Cardiac atrium fibroblast (primary cell): ENCODE measurements around the gene SLC25A28. TPM values are rescaled to one million over a fixed set of nuclear protein-coding genes. Genes with fewer than 3 reads are reported as not detected.

Experiments
- total RNA-seq: library from RNA; depleted of rRNA; stranded (reverse); fragments of >200 nt; gene quantifications from 2 replicates; pipeline ENCODE4 v1.2.3, GENCODE V29; 2015

Gene SLC25A28, protein sequence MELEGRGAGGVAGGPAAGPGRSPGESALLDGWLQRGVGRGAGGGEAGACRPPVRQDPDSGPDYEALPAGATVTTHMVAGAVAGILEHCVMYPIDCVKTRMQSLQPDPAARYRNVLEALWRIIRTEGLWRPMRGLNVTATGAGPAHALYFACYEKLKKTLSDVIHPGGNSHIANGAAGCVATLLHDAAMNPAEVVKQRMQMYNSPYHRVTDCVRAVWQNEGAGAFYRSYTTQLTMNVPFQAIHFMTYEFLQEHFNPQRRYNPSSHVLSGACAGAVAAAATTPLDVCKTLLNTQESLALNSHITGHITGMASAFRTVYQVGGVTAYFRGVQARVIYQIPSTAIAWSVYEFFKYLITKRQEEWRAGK
- total RNA-seq, result 4.5 TPM in 2 replicates

DNA sequence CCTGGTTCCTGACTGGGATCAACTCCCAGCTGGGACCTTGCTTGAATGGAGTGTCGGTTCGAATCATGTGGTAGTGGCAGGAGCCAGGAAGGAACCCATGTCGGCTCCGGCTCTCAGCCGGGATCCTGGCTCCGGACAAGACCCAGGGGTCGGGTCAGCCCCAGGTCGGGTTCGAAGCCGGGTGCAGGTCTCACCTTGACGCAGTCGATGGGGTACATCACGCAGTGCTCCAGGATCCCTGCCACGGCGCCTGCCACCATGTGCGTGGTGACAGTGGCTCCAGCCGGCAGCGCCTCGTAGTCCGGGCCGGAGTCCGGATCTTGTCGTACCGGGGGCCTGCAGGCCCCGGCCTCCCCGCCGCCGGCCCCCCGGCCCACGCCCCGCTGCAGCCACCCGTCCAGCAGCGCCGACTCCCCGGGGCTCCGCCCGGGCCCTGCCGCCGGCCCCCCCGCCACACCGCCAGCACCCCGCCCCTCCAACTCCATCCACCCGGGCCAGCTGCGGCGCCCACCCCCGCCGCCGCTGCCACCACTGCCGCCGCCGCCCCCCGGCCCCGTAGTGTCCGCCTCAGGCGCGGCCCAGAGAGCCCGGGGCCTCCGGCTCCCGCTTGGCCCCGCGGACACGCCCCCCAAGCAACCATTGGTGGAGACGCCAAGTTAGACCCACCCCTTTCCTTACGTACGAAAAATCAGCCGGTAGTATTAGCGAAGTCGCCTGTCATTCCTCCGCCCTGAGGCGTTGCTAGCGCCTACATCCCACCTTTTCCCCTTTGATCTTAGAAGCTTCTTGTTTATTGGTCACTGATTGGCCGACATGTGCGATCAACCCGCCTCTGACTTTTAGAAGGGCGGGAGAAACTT is at the start of gene SLC25A28:
TSS of gene SLC25A28 (minus strand) at position 589 of the 860 bp plus-strand sequence. CDS start at position 485, 104 bp downstream.

DNA sequence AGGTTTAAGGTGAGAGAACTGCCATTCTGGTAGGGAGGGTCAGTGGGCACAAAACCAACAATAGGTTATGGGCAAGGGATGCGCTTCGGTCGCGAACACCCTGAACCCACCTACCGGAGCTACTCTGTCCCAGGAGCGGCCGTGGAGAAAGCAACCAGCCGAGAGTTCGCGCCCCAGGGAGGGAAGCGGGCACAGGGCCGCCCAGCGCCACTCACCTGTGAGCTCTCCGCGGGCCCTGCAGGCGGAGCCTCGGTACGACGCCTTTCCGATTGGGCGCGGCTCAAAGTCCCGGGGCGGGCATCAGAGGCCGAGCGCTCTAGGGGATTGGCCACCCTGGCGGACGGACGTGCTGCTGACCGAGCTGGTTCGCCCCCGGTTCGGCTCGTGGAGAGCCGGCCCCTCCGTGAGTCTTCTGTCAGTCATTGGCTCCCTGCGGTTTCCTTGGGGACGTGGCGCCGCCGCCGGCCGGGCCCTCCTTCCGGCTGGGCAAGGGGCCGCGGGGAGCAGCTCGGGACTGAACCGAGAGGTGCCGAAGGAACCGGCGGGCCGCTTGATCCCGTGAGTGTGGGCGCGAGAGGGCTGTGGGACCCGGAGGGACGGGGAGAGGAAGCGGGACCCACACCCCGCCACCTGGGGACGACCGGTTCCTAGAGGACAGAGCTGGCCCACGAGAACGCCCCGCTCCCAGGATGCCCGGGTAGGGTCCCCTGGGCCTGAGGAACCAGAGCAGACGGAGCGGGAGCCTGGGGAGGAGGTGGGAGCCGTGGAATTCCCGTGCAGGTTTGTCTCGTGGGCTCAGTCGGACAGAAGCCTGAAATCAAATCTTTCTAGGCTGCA is 39.0 kb upstream of the SLC25A28 start, which contains the start of gene ENTPD7:
TSS of gene ENTPD7 (plus strand) at position 479 of the 837 bp plus-strand sequence. CDS start 448 bp downstream, outside the sequence.

Other genes with a start within 250 kb of the SLC25A28 start
- gene GOT1, start 189.8 kb downstream of the SLC25A28 start, total RNA-seq, result 27.1 and 27.3 TPM in 2 replicates
- gene NKX2-3, start 87.5 kb downstream of the SLC25A28 start, total RNA-seq, result not detected in 2 replicates
- gene ENTPD7, start 39.1 kb upstream of the SLC25A28 start, total RNA-seq, result 13.5 and 19.0 TPM in 2 replicates
- 28.5 and 31.9 TPM in 2 replicates for gene COX15, start 111.7 kb upstream of the SLC25A28 start, total RNA-seq
- 18.1 and 18.5 TPM in 2 replicates for gene CUTC, start 111.8 kb upstream of the SLC25A28 start, total RNA-seq
- 0.32 and 0.54 TPM in 2 replicates for gene ABCC2, start 162.2 kb upstream of the SLC25A28 start, total RNA-seq